RWPE1 (cell line): ENCODE results near the gene SGSM2.

Experiments
- CTCF ChIA-PET: fragments of 350-600 bp; sonication (Branson Sonifier 250); formaldehyde crosslinking; extraction: SDS; loops from one replicate; lab custom pipeline; 2021; lab: Yijun Ruan, JAX
- POLR2A ChIA-PET: fragments of 400-600 bp; formaldehyde crosslinking; extraction: SDS; loops from one replicate; lab custom pipeline; 2020; ENCODE audit warnings: antibody characterized with exemption; ENCODE audit not compliant: low non-redundant PET; lab: Yijun Ruan, JAX
- DNase-seq: peaks from one replicate; pipeline ENCODE4 v3.0.0; 2012; ENCODE audit warnings: low spot score
- H3K27ac ChIP-seq: fragments of 450-650 bp; 2 replicates; pipeline ENCODE4 v1.5.1; 2017
- CTCF ChIP-seq: fragments of 450-650 bp; conservative IDR thresholded peaks from 2 replicates; pipeline ENCODE4 v1.5.1; 2017; ENCODE audit warnings: low read depth, mild to moderate bottlenecking

SGSM2 gene

DNA sequence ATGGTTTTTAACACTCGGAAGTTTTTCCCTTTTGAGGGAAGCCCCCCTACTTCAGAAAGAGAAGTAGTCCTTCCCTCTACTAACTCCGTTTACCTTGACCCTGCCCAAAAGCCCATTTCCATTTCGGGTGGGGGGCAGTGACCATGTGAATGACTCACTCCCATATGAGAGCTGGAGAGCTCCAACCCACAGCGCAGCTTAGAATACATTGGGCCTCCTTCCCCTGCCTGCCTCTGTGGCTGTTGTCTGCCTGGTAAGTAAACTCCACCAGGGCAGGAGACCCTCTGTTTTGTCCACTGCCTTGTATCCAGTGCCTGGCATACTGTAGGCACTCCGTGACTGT is 985 bp downstream of the SGSM2 start:
- H3K27ac ChIP-seq, result peak overlapping the region; percentile 89
- ChIA-PET POLR2A (no interaction called here), CTCF (interaction anchor here (0.7 to 2.1 kb wide), 2 partner anchors 14 to 23 kb away, joined by 3 to 7 read pairs; no protein-coding TSS in a partner anchor)
- TF ChIP-seq CTCF, result no peak
- no peak for DNase-seq

DNA sequence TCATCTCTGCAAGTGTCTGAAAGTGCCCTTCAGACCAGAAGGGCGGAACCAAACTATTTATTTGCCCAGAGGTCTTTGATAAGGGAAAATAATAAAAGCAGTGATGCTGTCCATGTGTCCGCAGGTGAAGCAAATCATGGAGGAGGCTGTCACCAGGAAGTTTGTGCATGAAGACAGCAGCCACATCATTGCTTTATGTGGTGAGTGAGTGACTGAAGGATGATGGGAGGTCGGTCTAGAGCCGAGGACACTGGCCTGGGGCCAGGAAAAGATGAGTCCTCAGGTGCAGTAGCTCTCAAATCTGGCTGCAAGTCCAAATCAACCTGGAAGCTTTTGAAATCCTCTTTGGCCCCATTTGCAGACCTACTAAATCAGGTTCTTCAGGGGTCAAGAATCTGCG is 6.1 kb downstream of the SGSM2 start:
- H3K27ac ChIP-seq, result no peak overlapping the region
- CTCF ChIA-PET, result interaction anchor here (0.6 kb wide), 1 partner anchor 11 kb away, joined by 4 read pairs; no protein-coding TSS in a partner anchor
- no peak for TF ChIP-seq CTCF
- DNase-seq, result no peak
- POLR2A ChIA-PET, result no interaction called here

DNA sequence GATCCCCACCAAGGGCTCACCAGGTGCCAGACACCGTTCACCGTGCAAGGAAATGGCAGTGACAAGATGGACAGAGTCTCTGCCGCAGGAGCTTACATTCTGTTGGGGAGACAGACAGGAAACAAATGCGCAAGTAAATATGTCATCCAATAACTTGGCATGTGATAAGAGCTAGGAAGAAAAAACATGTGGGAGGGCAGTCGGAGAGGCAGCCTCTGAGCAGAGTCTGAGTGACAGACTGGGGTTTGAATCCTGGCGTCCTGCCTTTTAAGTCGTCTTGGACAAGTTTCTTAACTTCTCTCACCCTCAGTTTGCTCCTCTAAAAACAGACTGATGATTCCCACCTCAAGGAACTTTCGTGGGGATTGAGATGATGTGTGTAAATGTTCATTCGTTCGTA is 7.2 kb downstream of the SGSM2 start:
- H3K27ac ChIP-seq, result no peak overlapping the region
- POLR2A ChIA-PET, result no interaction called here
- no peak for DNase-seq
- TF ChIP-seq CTCF, result no peak
- CTCF ChIA-PET, result interaction anchor here (0.5 kb wide), 1 partner anchor 413 kb away, joined by 3 read pairs; no protein-coding TSS in a partner anchor

- peak overlapping the region; percentile 22 for H3K27ac ChIP-seq
- POLR2A ChIA-PET, result no interaction called here
- no peak for DNase-seq
- TF ChIP-seq CTCF, result no peak
- CTCF ChIA-PET, result interaction anchor here (0.6 kb wide), 1 partner anchor 29 kb away, joined by 3 read pairs; no protein-coding TSS in a partner anchor
Observed at GRCh38 chr17:2346475-2346874, 9.2 kb downstream of the SGSM2 start.

DNA sequence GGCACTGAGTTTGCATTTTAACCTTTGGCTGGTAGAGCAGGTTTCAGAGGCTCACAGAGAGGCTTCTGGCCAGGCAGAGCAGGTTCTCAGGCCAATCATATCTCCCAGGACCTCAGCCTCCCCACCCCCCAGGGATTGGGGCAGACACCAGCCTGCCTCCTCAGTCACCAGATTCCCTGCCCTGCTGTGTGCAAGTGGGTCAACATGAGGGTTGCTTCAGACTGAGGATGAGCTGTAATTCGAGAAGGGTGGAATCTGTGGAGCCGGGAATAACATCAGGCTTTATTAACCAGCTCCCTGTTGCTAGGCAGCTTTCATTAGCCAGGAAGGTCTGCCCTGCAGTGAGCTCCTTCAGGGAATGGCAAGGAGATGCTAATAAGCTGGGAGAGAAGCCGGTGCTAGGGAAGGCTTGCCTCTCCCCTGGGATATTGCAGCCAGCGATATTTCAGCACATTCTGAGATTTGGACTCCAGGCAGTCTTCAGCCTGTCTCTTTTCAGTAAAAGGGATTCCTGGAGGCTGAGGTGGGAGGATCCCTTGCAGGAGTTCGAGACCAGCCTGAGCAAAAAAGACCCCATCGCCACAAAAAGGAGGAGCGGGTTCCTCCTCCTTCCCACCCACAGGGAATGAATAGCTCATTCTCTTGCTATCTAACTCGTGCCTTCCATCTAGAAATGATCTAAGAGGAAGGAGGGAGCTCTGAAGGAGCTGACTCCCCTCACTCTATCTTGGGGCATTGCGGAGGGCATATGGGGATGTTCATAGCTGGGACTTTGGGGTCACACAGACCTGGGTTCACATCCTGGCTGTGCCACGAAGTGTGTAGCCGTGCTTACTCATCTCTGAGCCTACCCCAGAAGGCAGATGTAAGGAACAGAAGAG is 10.7 kb downstream of the SGSM2 start:
- peak; percentile 67 for DNase-seq
- CTCF ChIA-PET, result interaction anchor here (0.7 to 1.0 kb wide), 4 partner anchors 20 to 428 kb away, joined by 3 to 4 read pairs (median 4); no protein-coding TSS in a partner anchor
- peak overlapping the region; percentile 69 for H3K27ac ChIP-seq
- POLR2A ChIA-PET, result interaction anchor here (1.0 kb wide), 1 partner anchor 12 kb away, joined by 5 read pairs; the partner anchor contains the start of gene TSR1
- no peak for TF ChIP-seq CTCF

- CTCF ChIA-PET, result interaction anchor here (0.6 kb wide), 2 partner anchors 10 to 254 kb away, joined by 3 read pairs; no protein-coding TSS in a partner anchor
- H3K27ac ChIP-seq, result peak overlapping the region; percentile 52; the same call in 1 of the 2 replicates
- no peak for TF ChIP-seq CTCF
- no peak for DNase-seq
- POLR2A ChIA-PET, result no interaction called here
Observed at GRCh38 chr17:2351269-2351668, 14.0 kb downstream of the SGSM2 start.
